GDM1 (cell line): ENCODE data around the gene POTEJ.
"Not testable (repeated sequence)": the region's sequence is repeated elsewhere in the genome, so short reads cannot be mapped to it uniquely, and the experiment has no call there.

Experiments used
- DNase-seq: peaks from one replicate; lab custom pipeline; 2025; lab: John Stamatoyannopoulos, UW

The POTEJ gene

GRCh38 chr2:130611140-130611539, at the start of gene POTEJ:
Gene POTEJ, plus strand, starts transcription at chr2:130611440. Its CDS starts 93 bp downstream, at chr2:130611533.
- not testable (repeated sequence) for DNase-seq

- not testable (repeated sequence) for DNase-seq
These were observed 45.1 kb upstream of the POTEJ start for GRCh38 chr2:130566165-130566564.

- DNase-seq: not testable (repeated sequence)
These were observed 39.3 kb upstream of the POTEJ start for GRCh38 chr2:130571929-130572328.

- DNase-seq: not testable (repeated sequence)
These were observed 37.0 kb upstream of the POTEJ start for GRCh38 chr2:130574230-130574629.

GRCh38 chr2:130576209-130576784, 34.9 kb upstream of the POTEJ start:
- DNase-seq: not testable (repeated sequence)

GRCh38 chr2:130577559-130577958, 33.7 kb upstream of the POTEJ start:
- not testable (repeated sequence) for DNase-seq

- DNase-seq: not testable (repeated sequence)
These were observed 32.1 kb upstream of the POTEJ start for GRCh38 chr2:130579121-130579520.

GRCh38 chr2:130581491-130581890, 29.7 kb upstream of the POTEJ start:
- DNase-seq: not testable (repeated sequence)

GRCh38 chr2:130582970-130583369, 28.3 kb upstream of the POTEJ start:
- not testable (repeated sequence) for DNase-seq

- not testable (repeated sequence) for DNase-seq
These were observed 27.7 kb upstream of the POTEJ start for GRCh38 chr2:130583582-130583981.

- DNase-seq: not testable (repeated sequence)
These were observed 26.5 kb upstream of the POTEJ start for GRCh38 chr2:130584726-130585125.

- DNase-seq: not testable (repeated sequence)
These were observed 22.4 kb upstream of the POTEJ start for GRCh38 chr2:130588688-130589458.

GRCh38 chr2:130590170-130590841, 20.9 kb upstream of the POTEJ start:
- not testable (repeated sequence) for DNase-seq

- not testable (repeated sequence) for DNase-seq
These were observed 20.3 kb upstream of the POTEJ start for GRCh38 chr2:130590842-130591359.

GRCh38 chr2:130592791-130593414, 18.3 kb upstream of the POTEJ start:
- DNase-seq: not testable (repeated sequence)

GRCh38 chr2:130594011-130594410, 17.2 kb upstream of the POTEJ start:
- not testable (repeated sequence) for DNase-seq

- DNase-seq: not testable (repeated sequence)
These were observed 14.5 kb upstream of the POTEJ start for GRCh38 chr2:130596757-130597156.

GRCh38 chr2:130597994-130598393, 13.2 kb upstream of the POTEJ start:
- not testable (repeated sequence) for DNase-seq

- not testable (repeated sequence) for DNase-seq
These were observed 12.8 kb upstream of the POTEJ start for GRCh38 chr2:130598463-130598862.

GRCh38 chr2:130599393-130599792, 11.8 kb upstream of the POTEJ start, which contains the start of gene CFC1:
Gene CFC1, minus strand, starts transcription at chr2:130599575. Its CDS starts 288 bp downstream, at chr2:130599287.
- DNase-seq: not testable (repeated sequence)

GRCh38 chr2:130599926-130600325, 11.3 kb upstream of the POTEJ start:
- DNase-seq: not testable (repeated sequence)
